ENCODE results near the gene SMAD7.

SMAD7 gene

GRCh38 chr18:48929212-48929612 is 21.6 kb downstream of the SMAD7 start:
- DNase-seq, result no peak

DNA sequence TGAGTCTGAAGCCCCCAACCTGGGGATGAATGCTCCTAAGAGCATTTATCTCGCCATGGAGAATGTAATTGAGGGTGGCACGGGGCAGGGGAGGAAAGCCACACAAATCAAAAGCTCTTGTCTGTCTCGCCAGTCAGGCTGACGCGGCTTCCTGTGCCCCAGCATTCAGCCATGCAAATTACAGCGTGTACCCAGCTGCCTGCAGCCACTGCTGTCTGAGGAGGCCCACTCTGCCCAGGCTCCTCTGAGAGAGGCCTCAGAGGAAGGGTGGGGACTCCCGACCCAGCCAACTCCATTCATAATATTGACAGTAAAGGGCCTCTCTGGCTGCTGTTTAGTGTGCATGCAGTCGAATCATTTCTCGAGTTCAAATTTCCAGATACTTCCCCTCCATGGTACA is 22.0 kb downstream of the SMAD7 start:
- peak; percentile 81 for DNase-seq

DNA sequence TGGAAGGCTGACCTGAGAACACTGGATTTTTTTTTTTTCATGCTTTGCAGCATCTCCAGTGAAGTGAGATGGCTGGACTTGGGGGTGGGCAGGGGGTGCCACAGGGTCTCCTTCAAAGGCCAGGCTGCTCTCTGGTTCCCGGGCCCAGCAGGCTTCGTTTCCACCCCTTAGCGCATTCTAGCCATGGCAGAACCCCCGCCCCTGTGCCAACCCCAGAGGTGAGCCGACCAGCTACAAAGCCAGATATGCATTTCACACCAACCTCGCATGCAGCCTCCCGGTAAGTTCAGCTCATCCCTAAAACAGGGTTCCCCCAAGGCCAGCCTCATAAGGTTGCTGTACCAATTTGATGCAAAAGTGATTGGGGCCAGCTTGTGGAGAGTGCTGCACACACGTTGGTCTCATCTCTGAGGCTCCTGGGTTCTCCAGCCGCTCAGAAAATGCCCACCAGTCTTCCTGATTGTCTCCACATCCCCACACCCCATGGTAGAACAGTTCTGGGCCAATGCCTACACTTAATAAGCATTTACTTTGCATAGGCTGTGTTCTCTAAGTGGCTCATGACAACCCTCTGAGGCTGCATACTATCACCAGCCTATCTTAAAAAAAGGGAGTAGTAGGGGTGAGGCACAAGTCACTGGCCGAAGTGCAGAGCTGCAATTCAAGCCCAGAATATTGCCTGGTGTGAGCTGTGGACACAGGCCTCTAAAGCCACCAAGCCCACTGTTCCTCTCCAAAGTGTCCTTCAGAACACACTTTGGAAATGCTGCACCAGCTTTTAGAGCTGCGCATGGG is 23.3 kb downstream of the SMAD7 start:
- DNase-seq, result no peak

- DNase-seq, result peak; percentile 25
Observed at GRCh38 chr18:48926420-48926857, 24.3 kb downstream of the SMAD7 start.

DNA sequence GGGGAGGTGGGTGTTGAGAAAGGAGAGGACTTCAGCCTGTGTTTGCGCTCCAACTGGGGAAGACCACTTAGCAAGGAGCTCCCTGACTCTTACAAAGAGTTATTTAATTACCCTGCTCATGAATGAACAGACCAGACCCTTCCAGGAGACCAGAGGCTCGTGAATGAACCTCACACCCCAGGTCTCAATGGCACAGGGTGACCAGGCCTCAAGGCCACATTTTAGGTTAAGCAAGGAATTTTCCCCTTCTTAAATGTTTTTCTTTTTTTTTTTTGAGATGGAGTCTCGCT is 25.3 kb downstream of the SMAD7 start:
- no peak for DNase-seq

GRCh38 chr18:48924630-48925490 is 25.9 kb downstream of the SMAD7 start:
- DNase-seq, result no peak

GRCh38 chr18:48923746-48924629 is 26.8 kb downstream of the SMAD7 start:
- DNase-seq, result no peak

DNA sequence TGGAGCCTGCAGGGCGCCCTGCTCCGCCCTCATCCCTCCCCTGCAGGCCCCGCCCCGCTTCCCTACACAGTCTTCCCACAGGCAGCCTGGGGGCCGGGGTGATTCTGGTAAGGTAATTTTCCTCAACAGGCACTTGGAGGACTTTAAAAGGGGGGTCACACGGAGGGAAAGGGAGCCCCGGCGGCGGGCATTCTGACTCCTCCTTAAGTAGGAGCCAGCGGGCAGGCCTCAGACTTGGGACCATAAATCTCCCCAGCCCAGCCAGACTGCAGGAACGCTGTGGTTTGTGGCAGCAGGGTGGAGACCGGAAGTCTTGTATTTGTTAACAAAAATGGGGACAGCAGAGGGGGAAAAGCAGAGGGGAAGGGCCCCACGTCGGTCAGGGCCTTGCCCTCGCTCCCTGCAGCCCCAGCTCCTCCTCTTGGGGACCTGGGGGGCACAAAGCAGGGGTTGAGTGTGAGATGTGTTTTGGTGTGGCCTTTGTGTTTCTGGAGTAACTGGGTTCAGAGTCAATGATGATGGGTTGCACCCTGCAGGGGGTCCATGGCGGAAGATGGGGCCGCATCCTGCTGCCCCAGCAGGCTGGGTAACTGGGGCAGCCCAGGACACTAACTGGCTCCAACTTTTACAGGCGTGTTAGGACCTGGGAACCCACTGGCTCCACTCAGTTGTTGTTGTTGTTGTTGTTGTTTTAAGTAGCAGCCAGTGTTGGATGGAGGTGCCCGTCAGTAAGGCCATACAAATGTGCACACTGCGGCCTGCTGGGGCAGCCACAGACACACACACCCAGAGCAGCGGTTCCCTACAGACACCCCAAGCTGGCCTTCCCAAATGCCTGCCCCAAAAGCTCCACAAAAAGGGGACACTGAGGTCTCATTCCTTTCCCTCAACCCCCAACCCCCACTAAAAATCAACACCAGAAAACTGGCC is 27.7 kb downstream of the SMAD7 start:
- DNase-seq, result no peak

- DNase-seq, result no peak
Observed at GRCh38 chr18:48922226-48922800, 28.5 kb downstream of the SMAD7 start.

DNA sequence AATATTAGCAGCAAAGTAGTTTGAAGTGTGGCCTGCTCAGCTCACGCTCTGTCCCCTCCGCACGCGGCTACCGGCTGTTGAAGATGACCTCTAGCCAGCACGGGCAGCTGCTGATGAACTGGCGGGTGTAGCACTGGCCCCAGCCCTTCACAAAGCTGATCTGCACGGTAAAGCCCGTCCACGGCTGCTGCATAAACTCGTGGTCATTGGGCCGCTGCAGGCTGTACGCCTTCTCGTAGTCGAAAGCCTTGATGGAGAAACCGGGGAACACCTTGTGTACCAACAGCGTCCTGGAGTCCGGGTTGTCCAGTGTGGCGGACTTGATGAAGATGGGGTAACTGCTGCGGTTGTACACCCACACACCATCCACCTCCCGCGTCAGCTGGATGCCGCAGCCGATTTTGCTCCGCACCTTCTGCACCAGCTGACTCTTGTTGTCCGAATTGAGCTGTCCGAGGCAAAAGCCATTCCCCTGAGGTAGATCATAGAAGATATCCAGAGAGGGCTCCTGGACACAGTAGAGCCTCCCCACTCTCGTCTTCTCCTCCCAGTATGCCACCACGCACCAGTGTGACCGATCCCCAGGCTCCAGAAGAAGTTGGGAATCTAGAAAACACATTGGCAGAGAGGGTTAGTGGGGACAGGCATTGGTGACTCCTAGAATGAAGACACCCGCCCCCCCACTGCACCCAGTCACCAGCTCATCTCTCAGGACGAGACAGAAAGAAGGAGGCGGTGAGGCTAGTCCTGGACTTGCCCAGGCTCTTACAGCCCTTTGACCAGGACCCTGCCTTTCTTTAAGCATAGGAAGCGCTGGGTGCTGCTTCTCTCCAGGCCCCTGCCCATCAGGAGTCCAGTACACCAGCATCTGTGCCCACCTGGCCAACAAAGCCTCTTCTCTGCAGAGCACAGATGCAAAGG is 29.2 kb downstream of the SMAD7 start:
- DNase-seq, result no peak

DNA sequence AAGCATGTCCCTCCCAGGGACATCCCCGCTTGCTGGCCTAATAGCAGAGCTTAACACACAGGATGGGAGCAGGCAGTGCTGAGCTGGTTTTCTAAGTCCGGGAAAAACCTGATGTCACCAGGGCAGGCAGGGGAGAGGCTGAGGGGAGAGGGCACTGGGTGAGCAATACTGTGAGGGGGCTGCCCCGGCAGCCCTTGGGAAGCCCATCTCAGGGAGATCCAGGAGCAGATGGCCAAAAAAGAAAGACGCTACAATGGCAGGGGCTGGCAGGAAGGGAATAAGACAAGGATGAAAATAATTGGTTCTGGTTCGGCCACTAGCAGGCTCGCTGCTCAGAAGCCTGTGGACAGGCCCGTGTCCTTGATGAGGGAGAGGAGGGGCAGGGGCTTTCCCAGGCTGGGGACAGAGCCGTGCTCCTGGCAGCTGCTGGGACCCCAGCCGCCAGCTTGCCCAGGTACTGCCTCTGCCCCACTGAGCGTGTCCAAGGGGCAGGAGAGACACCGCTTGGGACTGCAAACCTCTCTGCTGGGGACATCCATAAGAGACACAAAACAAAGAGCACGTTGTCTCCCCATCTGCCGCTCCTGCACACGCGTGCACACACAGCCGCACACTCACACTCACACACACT is 30.2 kb downstream of the SMAD7 start:
- DNase-seq, result no peak

DNA sequence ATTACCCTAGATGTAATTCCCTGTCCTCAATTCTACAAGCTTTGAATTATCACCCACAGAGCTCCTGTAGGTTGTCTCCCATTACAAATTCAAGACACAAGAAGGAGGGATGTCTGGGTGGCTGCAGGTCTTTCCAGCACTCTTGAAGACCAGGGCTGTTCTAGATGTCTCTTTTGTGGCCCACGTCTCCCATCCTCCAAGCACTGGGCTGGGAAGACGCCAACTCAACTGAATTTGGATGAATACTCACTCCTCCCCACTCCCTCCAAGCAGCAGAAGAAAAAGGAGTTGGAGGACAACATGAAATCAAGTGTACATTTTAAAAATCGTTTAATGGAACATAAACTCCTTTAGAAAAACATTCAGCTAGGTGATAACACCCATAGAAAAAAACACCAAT is 31.2 kb downstream of the SMAD7 start:
- no peak for DNase-seq

DNA sequence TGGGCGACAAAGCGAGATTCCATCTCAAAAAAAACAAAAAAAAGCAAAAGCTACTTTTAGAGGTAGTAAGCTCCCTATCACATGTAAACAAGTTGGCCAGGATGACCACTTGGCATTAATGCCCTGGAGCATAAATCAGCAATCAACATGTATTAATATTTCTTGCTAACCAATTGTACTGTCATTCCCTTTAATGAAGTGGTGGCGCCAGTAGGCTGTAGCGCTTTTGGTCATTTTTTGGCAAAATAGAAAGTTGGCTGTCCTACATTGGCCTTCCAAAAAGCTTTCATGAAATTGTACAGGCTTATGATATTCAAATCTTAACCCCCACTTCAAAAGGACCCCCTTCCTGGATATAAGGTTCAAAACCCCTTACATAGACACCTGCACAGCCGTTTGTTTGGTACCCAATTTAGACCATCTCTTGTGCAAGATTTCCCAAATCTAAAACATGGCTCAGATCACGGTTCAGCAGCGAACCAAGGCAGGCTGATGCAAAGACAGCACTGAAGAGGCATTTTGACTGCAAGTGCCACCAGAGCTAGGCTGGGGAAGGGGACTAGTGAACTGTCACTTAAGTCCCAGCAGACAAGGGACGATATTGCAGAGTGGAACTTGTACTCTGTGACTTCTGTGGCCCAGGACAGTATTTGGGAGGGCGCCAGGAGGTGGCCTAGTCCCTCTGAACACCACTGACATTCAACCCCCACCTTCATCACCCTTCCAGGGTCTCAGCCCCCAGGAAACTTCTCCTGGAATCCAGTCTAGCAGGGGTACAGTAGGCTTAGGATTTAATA is 31.9 kb downstream of the SMAD7 start:
- DNase-seq, result no peak

DNA sequence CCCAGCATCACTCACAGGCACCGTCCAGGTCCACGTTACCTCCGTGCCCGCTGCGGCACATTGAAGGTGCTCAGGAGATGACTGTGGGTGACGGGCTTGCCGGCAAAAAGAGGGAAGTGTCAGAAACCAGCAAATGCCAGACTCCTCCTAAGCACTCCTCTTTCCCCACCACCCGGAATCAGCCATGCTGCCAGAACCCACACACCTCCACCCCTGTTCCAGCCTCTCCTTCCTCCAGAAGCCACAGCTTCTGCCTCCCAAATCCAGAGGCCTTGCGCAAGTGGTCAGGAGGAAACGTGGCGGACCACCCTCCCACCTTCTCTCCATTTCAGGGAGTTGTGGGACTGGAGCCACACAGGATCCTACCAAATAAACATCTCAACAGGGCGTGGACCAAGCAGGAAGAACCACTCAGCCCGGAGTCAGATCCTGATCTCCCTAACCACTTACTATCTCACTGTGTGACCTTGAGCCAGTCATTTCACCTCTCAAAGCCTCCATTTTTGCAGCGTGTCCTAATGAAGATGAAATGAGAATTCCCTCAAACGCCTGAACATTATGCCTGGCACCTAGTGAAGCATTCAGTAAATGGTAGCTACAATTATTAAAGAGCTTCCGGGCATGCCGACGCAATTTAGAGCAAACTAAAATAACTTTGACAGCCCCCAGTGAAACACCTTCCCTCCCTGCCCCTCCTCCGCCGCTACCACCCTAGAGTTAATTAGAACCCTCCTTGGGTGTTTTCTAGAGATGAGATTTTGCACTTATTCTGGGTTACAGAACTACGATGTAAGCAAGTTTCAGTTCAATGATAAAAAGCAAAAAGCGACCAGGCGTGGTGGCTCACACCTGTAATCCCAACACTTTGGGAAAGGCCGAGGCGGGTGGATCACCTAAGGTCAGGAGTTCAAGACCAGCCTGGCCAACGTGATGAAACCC is 32.9 kb downstream of the SMAD7 start:
- no peak for DNase-seq

- DNase-seq, result no peak
Observed at GRCh38 chr18:48915626-48916425, 34.9 kb downstream of the SMAD7 start.

DNA sequence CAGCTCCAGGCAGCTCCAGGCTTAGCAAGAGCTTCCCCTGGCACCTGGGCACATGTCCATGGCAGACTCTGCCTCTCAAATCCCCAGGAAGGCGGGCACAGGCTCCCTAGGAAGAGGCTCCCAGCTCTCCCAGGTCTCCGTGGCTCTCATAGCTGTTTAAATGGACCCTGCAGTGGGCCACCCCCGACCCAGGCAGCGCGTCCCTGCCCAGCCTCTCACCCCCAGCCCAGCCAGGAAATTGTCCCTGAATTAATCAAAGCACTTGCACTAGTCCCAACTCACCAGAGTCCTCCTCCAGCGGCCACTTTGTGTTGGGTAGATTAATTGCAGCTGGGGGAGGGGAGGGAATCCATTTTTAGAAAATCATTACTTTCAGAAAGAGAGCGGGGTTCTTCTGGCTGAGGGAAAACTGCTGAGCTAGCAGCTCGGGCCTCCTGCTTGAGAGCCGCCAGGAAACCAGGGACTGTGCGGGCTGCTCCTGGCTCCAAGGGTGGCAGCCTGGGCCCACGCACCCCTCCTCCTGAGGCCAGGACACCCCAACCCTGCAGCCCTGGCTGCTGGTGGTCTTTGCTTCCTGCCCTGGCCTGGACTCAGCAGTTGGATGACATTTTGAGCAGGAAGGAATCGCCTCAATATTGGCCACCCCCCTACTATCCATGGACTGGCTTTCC is 36.0 kb downstream of the SMAD7 start:
- DNase-seq, result no peak

GRCh38 chr18:48913775-48914174 is 37.0 kb downstream of the SMAD7 start:
- no peak for DNase-seq
